ENCODE data around the gene STK25.
"Not testable (repeated sequence)": the region's sequence is repeated elsewhere in the genome, so short reads cannot be mapped to it uniquely, and the experiment has no call there.

Gene STK25

GRCh38 chr2:241509155-241509784 lies 886 bp upstream of the STK25 start:
- Histone ChIP-seq H4K20me1 (ENCODE audit: low read depth, low read length) (no peaks in the 10 kb centered on the region), H2AFZ (ENCODE audit: low read depth, low read length, severe bottlenecking) (peak overlapping the region; percentile 95), H3K4me2 (ENCODE audit: low read depth, low read length, poor library complexity, severe bottlenecking) (peak overlapping the region; percentile 26), H3K4me3 (ENCODE audit: insufficient read depth, low read length, poor library complexity, severe bottlenecking) (no peak overlapping the region), H3F3A (ENCODE audit: insufficient read depth) (no peaks in the 10 kb centered on the region), H3K36me3 (ENCODE audit: low read length) (no peaks in the 10 kb centered on the region), H3K9me3 (ENCODE audit: insufficient read depth, low read length) (no peaks in the 10 kb centered on the region), H3K27me3 (ENCODE audit: low read length) (no peaks in the 10 kb centered on the region), H3K79me2 (ENCODE audit: insufficient read depth, low read length) (peaks cover 13% of the 10 kb centered on the region), H3K9me2 (replicated peaks; ENCODE audit: insufficient read depth, low read length) (no peaks in the 10 kb centered on the region), H3K9ac (ENCODE audit: low read length) (no peak overlapping the region), H3K27ac (ENCODE audit: low read depth, low read length) (no peak overlapping the region)
- no peak for TF ChIP-seq CTCF (IDR thresholded peaks at IDR 0.05; ENCODE audit: insufficient read depth, low read length, poor library complexity, severe bottlenecking)
- TF ChIP-seq EZH2phosphoT487 (conservative IDR thresholded peaks at IDR 0.05; ENCODE audit: low read length), result no peak

GRCh38 chr2:241507430-241508239 lies 749 bp downstream of the STK25 start:
- no peaks in the 10 kb centered on the region for H3K27me3 ChIP-seq (ENCODE audit: low read length)
- peak overlapping the region; percentile 77 for H3K9ac ChIP-seq (ENCODE audit: low read length)
- no peak for TF ChIP-seq CTCF (IDR thresholded peaks at IDR 0.05; ENCODE audit: insufficient read depth, low read length, poor library complexity, severe bottlenecking)
- no peak for TF ChIP-seq EZH2phosphoT487 (conservative IDR thresholded peaks at IDR 0.05; ENCODE audit: low read length)
- no peaks in the 10 kb centered on the region for H3K9me3 ChIP-seq (ENCODE audit: insufficient read depth, low read length)
- H3K79me2 ChIP-seq (ENCODE audit: insufficient read depth, low read length), result peaks cover 13% of the 10 kb centered on the region
- H3K9me2 ChIP-seq (replicated peaks; ENCODE audit: insufficient read depth, low read length), result no peaks in the 10 kb centered on the region
- H3K27ac ChIP-seq (ENCODE audit: low read depth, low read length), result no peak overlapping the region
- H3K4me3 ChIP-seq (ENCODE audit: insufficient read depth, low read length, poor library complexity, severe bottlenecking), result peak overlapping the region; percentile 95
- H3F3A ChIP-seq (ENCODE audit: insufficient read depth), result no peaks in the 10 kb centered on the region
- H3K36me3 ChIP-seq (ENCODE audit: low read length), result no peaks in the 10 kb centered on the region
- peak overlapping the region; percentile 84 for H3K4me2 ChIP-seq (ENCODE audit: low read depth, low read length, poor library complexity, severe bottlenecking)
- H4K20me1 ChIP-seq (ENCODE audit: low read depth, low read length), result no peaks in the 10 kb centered on the region
- peak overlapping the region; percentile 95 for H2AFZ ChIP-seq (ENCODE audit: low read depth, low read length, severe bottlenecking)

- Histone ChIP-seq H3K79me2 (ENCODE audit: insufficient read depth, low read length) (peaks cover 13% of the 10 kb centered on the region), H3K4me3 (ENCODE audit: insufficient read depth, low read length, poor library complexity, severe bottlenecking) (peak overlapping the region; percentile 95), H3K9ac (ENCODE audit: low read length) (peak overlapping the region; percentile 77), H3K36me3 (ENCODE audit: low read length) (no peaks in the 10 kb centered on the region), H4K20me1 (ENCODE audit: low read depth, low read length) (no peaks in the 10 kb centered on the region), H3F3A (ENCODE audit: insufficient read depth) (no peaks in the 10 kb centered on the region), H2AFZ (ENCODE audit: low read depth, low read length, severe bottlenecking) (no peak overlapping the region), H3K27me3 (ENCODE audit: low read length) (no peaks in the 10 kb centered on the region), H3K4me2 (ENCODE audit: low read depth, low read length, poor library complexity, severe bottlenecking) (peak overlapping the region; percentile 84), H3K9me3 (ENCODE audit: insufficient read depth, low read length) (no peaks in the 10 kb centered on the region), H3K9me2 (replicated peaks; ENCODE audit: insufficient read depth, low read length) (no peaks in the 10 kb centered on the region), H3K27ac (ENCODE audit: low read depth, low read length) (no peak overlapping the region)
- TF ChIP-seq EZH2phosphoT487 (conservative IDR thresholded peaks at IDR 0.05; ENCODE audit: low read length) (no peak), CTCF (IDR thresholded peaks at IDR 0.05; ENCODE audit: insufficient read depth, low read length, poor library complexity, severe bottlenecking) (no peak)
These were observed 1.5 kb downstream of the STK25 start for GRCh38 chr2:241506793-241507429.

GRCh38 chr2:241506317-241506716 lies 2.1 kb downstream of the STK25 start:
- H4K20me1 ChIP-seq (ENCODE audit: low read depth, low read length); H3K4me2 ChIP-seq (ENCODE audit: low read depth, low read length, poor library complexity, severe bottlenecking); H3K27me3 ChIP-seq (ENCODE audit: low read length); H3K36me3 ChIP-seq (ENCODE audit: low read length); H3K9me3 ChIP-seq (ENCODE audit: insufficient read depth, low read length); H3K27ac ChIP-seq (ENCODE audit: low read depth, low read length); H3K9me2 ChIP-seq (replicated peaks; ENCODE audit: insufficient read depth, low read length); H3K4me3 ChIP-seq (ENCODE audit: insufficient read depth, low read length, poor library complexity, severe bottlenecking); H3K9ac ChIP-seq (ENCODE audit: low read length); H2AFZ ChIP-seq (ENCODE audit: low read depth, low read length, severe bottlenecking); H3F3A ChIP-seq (ENCODE audit: insufficient read depth): not testable (repeated sequence)
- peaks cover 13% of the 10 kb centered on the region for H3K79me2 ChIP-seq (ENCODE audit: insufficient read depth, low read length)
